Gastrocnemius medialis (tissue), 4 donors: ENCODE measurements around the gene ZNF202. TPM values are rescaled to one million over a fixed set of nuclear protein-coding genes. Genes with fewer than 3 reads are reported as not detected.

Source experiments
- ATAC-seq, 2 donors: fragments of 150-250 bp; one replicate each; pipeline ENCODE4 v1.9.1; 2016
- DNase-seq, 2 donors: peaks; one replicate each; pipeline ENCODE4 v3.0.0-alpha.2; 2019
- H3K27ac ChIP-seq, 4 donors: fragments of 200-600 bp; sonication (generic); 1 replicate in 1 of 4; 2 replicates in 3 of 4; pipeline ENCODE4 v1.5.1; 2016 to 2018; ENCODE audit warnings: mild to moderate bottlenecking in 2 of 4, moderate library complexity in 1 of 4
- H3K27me3 ChIP-seq, 3 donors: fragments of 200-600 bp; sonication (generic) in 2 of 3; 1 replicate in 1 of 3; 2 replicates in 2 of 3; pipeline versions ENCODE4 v1.5.1 to v1.6.0; 2016 to 2019; ENCODE audit warnings: mild to moderate bottlenecking in 1 of 3, moderate library complexity in 1 of 3
- H3K36me3 ChIP-seq, 2 donors: fragments of 200-600 bp; sonication (generic) in 1 of 2; one replicate each; pipeline ENCODE4 v1.5.1; 2017 to 2018
- H3K4me1 ChIP-seq, 2 donors: fragments of 200-600 bp; sonication (generic) in 1 of 2; one replicate each; pipeline ENCODE4 v1.5.1; 2016 to 2017; ENCODE audit warnings: mild to moderate bottlenecking in 2 of 2
- H3K4me3 ChIP-seq, 4 donors: fragments of 200-600 bp; sonication (generic) in 3 of 4; 1 replicate in 1 of 4; 2 replicates in 3 of 4; pipeline ENCODE4 v1.5.1; 2016 to 2019; ENCODE audit warnings: mild to moderate bottlenecking in 2 of 4
- H3K9me3 ChIP-seq, 3 donors: fragments of 200-600 bp; sonication (generic) in 2 of 3; 1 replicate in 1 of 3; 2 replicates in 2 of 3; pipeline ENCODE4 v1.5.1; 2016 to 2019
- CTCF ChIP-seq, 5 experiments: fragments of 450-650 bp in 3 of 5; fragments of 200-600 bp in 2 of 5; sonication (generic) in 2 of 5; IDR thresholded peaks in 4 of 5; conservative IDR thresholded peaks in 1 of 5; 1 replicate in 4 of 5; 2 replicates in 1 of 5; pipeline ENCODE4 v1.5.1; 2016 to 2019; ENCODE audit warnings: antibody characterized with exemption in 5 of 5, mild to moderate bottlenecking in 3 of 5, moderate library complexity in 3 of 5
- POLR2A ChIP-seq, 2 donors: fragments of 450-650 bp; IDR thresholded peaks; one replicate each; pipeline ENCODE4 v1.6.1; 2017; ENCODE audit warnings: antibody characterized with exemption in 2 of 2, mild to moderate bottlenecking in 2 of 2, moderate library complexity in 2 of 2
- in situ Hi-C, 4 donors: fragments of 200-750 bp; cut with MboI; loops; one replicate each; pipeline versions ENCODE4 v1.15.0 to v1.8.0; 2017; ENCODE audit warnings: low sequenced_read_pairs in 4 of 4
- intact Hi-C: fragments of 100-400 bp; cut with DNase I; formaldehyde crosslinking; loops from one replicate; pipeline ENCODE4 v1.15.1; 2023; ENCODE audit warnings: low total_unique reads
- total RNA-seq, 4 donors: library from RNA; depleted of rRNA; stranded (reverse); fragments of >200 nt; gene quantifications; one replicate each; pipeline versions ENCODE4 v1.1.0 to v1.2.3, GENCODE V29; 2016

The ZNF202 gene
- total RNA-seq, 4 donors from 2014 or later = 3.9 to 11.4 (median 5.3) TPM

DNA sequence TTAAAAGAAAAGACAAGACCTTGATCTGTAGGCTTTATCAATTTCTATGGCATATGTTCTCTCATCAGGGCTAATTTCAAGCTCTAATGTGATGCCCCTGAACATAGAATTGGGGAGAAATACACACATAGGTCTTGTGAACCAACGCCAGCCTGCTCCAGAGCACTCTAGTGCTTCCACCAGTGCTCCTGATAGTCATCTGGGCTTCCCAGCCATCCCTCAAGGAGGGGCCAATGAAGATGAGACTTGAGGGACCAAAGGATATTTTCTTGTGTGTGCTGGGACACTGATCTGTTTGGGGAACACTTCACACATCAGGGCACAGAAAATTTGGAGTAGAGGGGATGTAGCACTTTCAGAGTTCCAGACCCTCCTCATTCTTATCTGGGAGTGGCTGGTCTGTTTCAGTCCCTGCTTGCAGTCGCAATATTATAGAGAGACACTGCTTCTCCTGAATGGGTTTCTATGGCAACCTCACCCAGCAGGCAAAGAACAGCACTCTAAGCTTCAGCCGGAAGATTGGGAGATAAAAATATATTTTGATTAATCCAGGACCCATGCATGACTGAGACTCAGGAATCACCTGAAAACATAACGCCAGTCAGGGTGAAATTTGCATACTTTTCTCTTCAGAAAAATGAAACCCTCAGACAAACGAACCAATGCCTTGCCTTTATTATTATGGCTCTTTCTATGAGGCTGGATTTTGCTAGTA is 58.6 kb downstream of the ZNF202 start:
- no peak for DNase-seq
- H3K27me3 ChIP-seq = no peaks in the 10 kb centered on the region
- no peak for ATAC-seq
- intact Hi-C loops (no loop called here), in situ Hi-C loops (no loop called here)
- no peaks in the 10 kb centered on the region for H3K9me3 ChIP-seq
- TF ChIP-seq CTCF (IDR thresholded peaks at IDR 0.05 in 4 of 5, conservative IDR thresholded peaks at IDR 0.05 in 1 of 5) (no peak), POLR2A (IDR thresholded peaks at IDR 0.05) (no peak)
- H3K4me1 ChIP-seq = no peaks in the 10 kb centered on the region
- no peaks in the 10 kb centered on the region for H3K36me3 ChIP-seq
- H3K27ac ChIP-seq = no peak overlapping the region
- no peak overlapping the region for H3K4me3 ChIP-seq

GRCh38 chr11:123681030-123681429 is 60.4 kb downstream of the ZNF202 start:
- peaks cover 0 to 2% of the 10 kb centered on the region in 2 donors for H3K4me1 ChIP-seq
- in situ Hi-C loops (no loop called here), intact Hi-C loops (no loop called here)
- no peaks in the 10 kb centered on the region for H3K36me3 ChIP-seq
- TF ChIP-seq CTCF (IDR thresholded peaks at IDR 0.05 in 4 of 5, conservative IDR thresholded peaks at IDR 0.05 in 1 of 5) = no peak
- H3K27ac ChIP-seq = no peak overlapping the region
- H3K4me3 ChIP-seq = no peak overlapping the region
- no peaks in the 10 kb centered on the region for H3K9me3 ChIP-seq
- no peaks in the 10 kb centered on the region for H3K27me3 ChIP-seq
- ATAC-seq = no peak
- no peak for DNase-seq

DNA sequence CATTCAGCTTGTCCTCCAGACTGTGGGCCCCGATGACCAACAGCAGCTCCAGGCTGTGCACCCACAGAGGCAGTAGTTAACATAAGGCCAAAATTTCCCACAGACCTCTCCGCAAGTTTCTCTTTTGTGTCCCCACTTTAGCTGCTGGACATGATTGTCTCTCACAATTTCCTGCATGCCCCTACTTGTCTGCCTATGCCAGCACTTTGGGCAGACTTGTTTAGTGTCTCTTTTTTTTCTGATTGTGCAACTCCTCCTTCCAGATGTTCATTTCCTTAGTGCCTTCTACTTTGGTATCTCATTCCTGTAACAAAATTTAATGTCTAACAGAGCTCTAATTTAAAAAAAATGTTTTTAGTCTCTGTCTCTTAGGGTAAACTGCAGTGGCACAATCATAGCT is 63.2 kb downstream of the ZNF202 start:
- Histone ChIP-seq H3K36me3 (no peaks in the 10 kb centered on the region), H3K9me3 (no peaks in the 10 kb centered on the region), H3K4me1 (peaks cover 0 to 4% of the 10 kb centered on the region in 2 donors), H3K27me3 (no peaks in the 10 kb centered on the region), H3K4me3 (no peak overlapping the region), H3K27ac (no peak overlapping the region)
- no peak for DNase-seq
- intact Hi-C loops = no loop called here
- in situ Hi-C loops = no loop called here
- TF ChIP-seq POLR2A (IDR thresholded peaks at IDR 0.05) (no peak), CTCF (IDR thresholded peaks at IDR 0.05 in 4 of 5, conservative IDR thresholded peaks at IDR 0.05 in 1 of 5) (no peak)
- ATAC-seq = no peak

DNA sequence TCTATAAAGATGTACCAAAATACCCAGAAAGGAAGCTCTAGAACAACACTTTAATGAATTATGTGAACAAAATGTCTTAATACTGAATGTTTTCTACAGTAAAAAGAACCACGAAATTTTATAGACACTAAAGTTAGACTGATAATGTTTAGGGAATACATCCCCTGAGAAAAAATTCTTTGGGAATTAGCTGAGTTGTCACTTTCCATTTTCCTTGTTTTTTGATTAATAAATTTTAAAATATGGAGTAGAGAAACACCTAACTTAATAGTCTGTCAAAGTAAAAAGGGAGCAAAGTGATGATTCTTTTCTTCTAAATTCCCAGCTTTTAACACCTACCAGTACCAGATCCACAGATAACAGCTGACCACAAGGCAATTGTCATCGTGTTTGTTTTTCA is 64.0 kb downstream of the ZNF202 start:
- no peaks in the 10 kb centered on the region for H3K27me3 ChIP-seq
- no peak overlapping the region for H3K27ac ChIP-seq
- intact Hi-C loops (no loop called here), in situ Hi-C loops (no loop called here)
- no peak overlapping the region for H3K4me3 ChIP-seq
- peaks cover 0 to 4% of the 10 kb centered on the region in 2 donors for H3K4me1 ChIP-seq
- no peaks in the 10 kb centered on the region for H3K9me3 ChIP-seq
- no peaks in the 10 kb centered on the region for H3K36me3 ChIP-seq
- no peak for TF ChIP-seq CTCF (IDR thresholded peaks at IDR 0.05 in 4 of 5, conservative IDR thresholded peaks at IDR 0.05 in 1 of 5)
- no peak for TF ChIP-seq POLR2A (IDR thresholded peaks at IDR 0.05)
- DNase-seq (no peak), ATAC-seq (no peak)

DNA sequence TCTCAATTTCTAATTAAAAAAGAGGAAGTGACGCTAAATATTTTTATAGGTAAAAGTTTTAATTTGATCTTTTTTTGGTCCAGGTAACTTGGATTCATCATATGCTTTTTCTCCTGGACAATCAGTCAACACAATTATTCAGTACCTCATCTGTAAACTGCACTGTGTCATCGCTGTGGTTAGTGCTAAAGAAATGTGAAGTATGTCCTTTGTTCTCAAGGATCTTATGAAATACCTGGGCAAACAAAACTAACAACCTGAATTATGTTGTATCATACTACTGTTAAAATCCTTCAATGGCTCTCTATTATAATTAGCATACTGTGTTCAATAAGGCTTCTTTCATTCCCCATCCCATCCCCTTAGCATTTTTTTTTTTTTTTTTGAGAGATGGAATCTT is 67.2 kb downstream of the ZNF202 start:
- H3K4me3 ChIP-seq = no peak overlapping the region
- TF ChIP-seq POLR2A (IDR thresholded peaks at IDR 0.05) (no peak), CTCF (IDR thresholded peaks at IDR 0.05 in 4 of 5, conservative IDR thresholded peaks at IDR 0.05 in 1 of 5) (no peak)
- DNase-seq = no peak
- H3K36me3 ChIP-seq = no peaks in the 10 kb centered on the region
- intact Hi-C loops (no loop called here), in situ Hi-C loops (no loop called here)
- H3K27ac ChIP-seq = no peak overlapping the region
- H3K9me3 ChIP-seq = no peaks in the 10 kb centered on the region
- no peaks in the 10 kb centered on the region for H3K27me3 ChIP-seq
- ATAC-seq = no peak
- H3K4me1 ChIP-seq = peaks cover 0 to 4% of the 10 kb centered on the region in 2 donors
